OCI-LY7 (cell line): Measurements from ENCODE around the gene KHK.

ENCODE experiments used
- CTCF ChIP-seq: fragments of 200-600 bp; sonication (generic); conservative IDR thresholded peaks from 2 replicates; pipeline ENCODE4 v1.5.1; 2014; ENCODE audit warnings: mild to moderate bottlenecking, antibody characterized with exemption, low read length, moderate library complexity, mixed read lengths
- EZH2phosphoT487 ChIP-seq: fragments of 200-600 bp; sonication (generic); IDR thresholded peaks from 2 replicates; pipeline ENCODE4 v1.6.1; 2018; ENCODE audit warnings: low read depth, borderline replicate concordance, mild to moderate bottlenecking, mixed run types, antibody characterized with exemption, low read length, moderate library complexity, mixed read lengths

GRCh38 chr2:27089111-27089954 is 2.8 kb downstream of the KHK start:
- no peak for TF ChIP-seq CTCF
- TF ChIP-seq EZH2phosphoT487, result no peak
